K562 (cell line): ENCODE results near the gene IQCE. TPM values are rescaled to one million over a fixed set of nuclear protein-coding genes. Genes with fewer than 3 reads are reported as not detected.
A peak's percentile ranks its signal among the peaks of the same experiment; 100 is the strongest.

Experiments
- ATAC-seq: fragments of 200-7000 bp; cut with Tn5 transposase; 3 replicates; pipeline ENCODE4 v1.9.1; 2020; ENCODE audit warnings: moderate library complexity
- BruUV-seq: library from RNA; stranded (reverse); fragments of 400-500 nt; replicated peaks from 2 replicates; lab custom pipeline; 2021; lab: Mats Ljungman, UMichigan
- CTCF ChIA-PET: fragments of 300-600 bp; formaldehyde crosslinking; extraction: SDS; loops from one replicate; lab custom pipeline; 2021; ENCODE audit warnings: low intra/inter-chr PET ratio; lab: Yijun Ruan, JAX
- POLR2A ChIA-PET: fragments of 300-600, 350-650 bp; sonication (Branson Sonifier 250); formaldehyde crosslinking; extraction: SDS; loops from one replicate; lab custom pipeline; 2021; ENCODE audit warnings: antibody characterized with exemption, inconsistent platforms; lab: Yijun Ruan, JAX
- DNase-seq, 4 experiments: peaks; one replicate each; pipeline versions ENCODE4 v3.0.0 to v3.0.0-alpha.2; 2011 to 2018; ENCODE audit warnings: low spot score in 3 of 4, mixed read lengths in 3 of 4; ENCODE audit errors: extremely low read depth in 1 of 4
- FAIRE-seq: peaks from 2 replicates; lab custom pipeline; 2011; peaks lifted over from hg19 to GRCh38; lab: Jason Lieb, UNC
- H2AFZ ChIP-seq: 2 replicates; pipeline ENCODE4 v1.6.0; 2011; ENCODE audit warnings: low read depth, low read length, control low read depth, inconsistent platforms
- H3K27ac ChIP-seq: fragments of 200-600 bp; 3 replicates; pipeline ENCODE4 v1.8.0; 2011; ENCODE audit warnings: low read depth, mild to moderate bottlenecking, control low read depth, inconsistent platforms, low read length, moderate library complexity, mixed read lengths; ENCODE audit errors: extremely low read depth
- H3K27me3 ChIP-seq, 2 experiments: fragments of 300-600 bp in 1 of 2; 2 replicates in 1 of 2; 3 replicates in 1 of 2; pipeline versions ENCODE4 v1.6.0 to v1.8.0; 2011; ENCODE audit warnings: inconsistent platforms in 2 of 2, low read length in 2 of 2, mild to moderate bottlenecking in 1 of 2, mixed read lengths in 1 of 2, moderate library complexity in 1 of 2; ENCODE audit not compliant: control insufficient read depth in 2 of 2, insufficient read depth in 2 of 2
- H3K36me3 ChIP-seq: fragments of 300-600 bp; 3 replicates; pipeline ENCODE4 v1.8.0; 2011; ENCODE audit warnings: mild to moderate bottlenecking, low read length, inconsistent platforms; ENCODE audit not compliant: control insufficient read depth, insufficient read depth
- H3K4me1 ChIP-seq, 2 experiments: fragments of 200-600 bp in 1 of 2; replicated peaks in 1 of 2; 2 replicates in 1 of 2; 3 replicates in 1 of 2; pipeline versions ENCODE4 v1.5.1 to v1.8.0; 2011; ENCODE audit warnings: inconsistent platforms in 2 of 2, low read length in 2 of 2, mild to moderate bottlenecking in 1 of 2, mixed read lengths in 1 of 2, moderate library complexity in 1 of 2; ENCODE audit not compliant: control insufficient read depth in 2 of 2, insufficient read depth in 2 of 2
- H3K4me2 ChIP-seq: 2 replicates; pipeline ENCODE4 v1.6.1; 2011; ENCODE audit warnings: low read length, control low read depth, inconsistent platforms, mixed read lengths; ENCODE audit not compliant: insufficient read depth
- H3K4me3 ChIP-seq: fragments of 200-600 bp; sonication (generic), shearing (Covaris generic); 2 replicates; pipeline ENCODE4 v1.5.1; 2016; ENCODE audit warnings: control low read depth, inconsistent platforms
- H3K79me2 ChIP-seq: fragments of 200-600 bp; 3 replicates; pipeline ENCODE4 v1.8.0; 2011; ENCODE audit warnings: low read length, inconsistent platforms; ENCODE audit not compliant: control insufficient read depth, insufficient read depth
- H3K9ac ChIP-seq, 2 experiments: 2 replicates each; pipeline versions ENCODE4 v1.6.0 to v1.6.1; 2011; ENCODE audit warnings: low read depth in 2 of 2, low read length in 2 of 2, control low read depth in 1 of 2, inconsistent platforms in 1 of 2, mild to moderate bottlenecking in 1 of 2, mixed read lengths in 1 of 2; ENCODE audit not compliant: insufficient read depth in 1 of 2
- H3K9me1 ChIP-seq: one replicate; pipeline ENCODE4 v1.6.0; 2011; ENCODE audit warnings: inconsistent platforms, mild to moderate bottlenecking, low read length, moderate library complexity; ENCODE audit not compliant: control insufficient read depth, insufficient read depth
- H3K9me3 ChIP-seq: replicated peaks from 2 replicates; pipeline ENCODE4 v1.5.1; 2011; ENCODE audit warnings: low read depth, low read length, inconsistent platforms; ENCODE audit not compliant: control insufficient read depth, insufficient read depth
- H4K20me1 ChIP-seq: replicated peaks from 2 replicates; pipeline ENCODE4 v1.6.1; 2011; ENCODE audit warnings: low read length, inconsistent platforms, mixed read lengths; ENCODE audit not compliant: control insufficient read depth, insufficient read depth
- EGR1 ChIP-seq: fragments of 450-650 bp; conservative IDR thresholded peaks from 2 replicates; pipeline ENCODE4 v1.6.1; 2017; ENCODE audit warnings: mild to moderate bottlenecking
- HNRNPK ChIP-seq: fragments of 200-400 bp; formaldehyde crosslinking; IDR thresholded peaks from one replicate; pipeline ENCODE4 v1.6.1; 2018; ENCODE audit warnings: mild to moderate bottlenecking, low read depth, low read length; ENCODE audit not compliant: poor library complexity, severe bottlenecking
- KLF1 ChIP-seq: fragments of 450-650 bp; IDR thresholded peaks from 2 replicates; pipeline ENCODE4 v1.6.1; 2016; ENCODE audit warnings: missing genetic modification characterization, missing compliant biosample characterization
- MAX ChIP-seq: sonication (generic); formaldehyde crosslinking; IDR thresholded peaks from 2 replicates; pipeline ENCODE4 v1.9.0; 2022; ENCODE audit warnings: mild to moderate bottlenecking, missing genetic modification reagents
- MITF ChIP-seq: IDR thresholded peaks from 2 replicates; pipeline ENCODE4 v1.6.1; 2014; ENCODE audit warnings: antibody characterized with exemption
- PHF21A ChIP-seq: fragments of 450-650 bp; IDR thresholded peaks from 2 replicates; pipeline ENCODE4 v1.6.1; 2017; ENCODE audit warnings: low read depth, borderline replicate concordance
- POLR2AphosphoS5 ChIP-seq: IDR thresholded peaks from 2 replicates; pipeline ENCODE4 v1.6.1; 2011; ENCODE audit warnings: mild to moderate bottlenecking, low read depth, low read length, moderate library complexity; ENCODE audit not compliant: control insufficient read depth, insufficient read depth
- RBM34 ChIP-seq: fragments of 200-400 bp; formaldehyde crosslinking; IDR thresholded peaks from 2 replicates; pipeline ENCODE4 v1.6.1; 2018; ENCODE audit warnings: low read length, borderline replicate concordance; ENCODE audit not compliant: insufficient read depth
- SIN3B ChIP-seq: fragments of 450-650 bp; IDR thresholded peaks from 2 replicates; pipeline ENCODE4 v1.6.1; 2017; ENCODE audit warnings: low read depth, mild to moderate bottlenecking, moderate library complexity
- TFAM ChIP-seq: fragments of 250-450 bp; sonication (Bioruptor Pico); conservative IDR thresholded peaks from 2 replicates; pipeline ENCODE4 v1.5.0; 2021; ENCODE audit warnings: mild to moderate bottlenecking, moderate library complexity
- ZNF232 ChIP-seq: sonication (generic); formaldehyde crosslinking; IDR thresholded peaks from 2 replicates; pipeline ENCODE4 v1.8.0; 2022; ENCODE audit warnings: mild to moderate bottlenecking, missing genetic modification reagents
- ZNF316 ChIP-seq: fragments of 450-650 bp; IDR thresholded peaks from 2 replicates; pipeline ENCODE4 v1.6.1; 2016
- WGBS: fragments of 100-300 bp; shearing (Covaris generic); methylation state at CpG from one replicate; pipeline ENCODE4 v1.1.6; 2016; ENCODE audit warnings: low coverage, mixed read lengths; ENCODE audit not compliant: insufficient coverage; ENCODE audit errors: missing lambda C conversion rate; 5-methylcytosine and 5-hydroxymethylcytosine counted together
- in situ Hi-C: fragments of 300-500 bp; cut with MboI; formaldehyde crosslinking; loops from 4 replicates; pipeline ENCODE4 v1.15.0; 2018; ENCODE audit warnings: inconsistent platforms, mixed read lengths
- intact Hi-C: fragments of 100-400 bp; cut with micrococcal nuclease; formaldehyde crosslinking; loops from 2 replicates; pipeline ENCODE4 v1.14.2; 2022
- polyA plus RNA-seq, 8 experiments: library from polyadenylated mRNA; depleted of rRNA in 4 of 8; stranded (reverse) in 5 of 8; unstranded in 3 of 8; fragments of >200 nt; fragmentation: Nextera tagmentation in 2 of 8; fragmentation: Illumina TruSeq in 1 of 8; extraction: Ambion mirVana in 2 of 8; extraction: Trizol in 1 of 8; gene quantifications; 2 replicates each; pipeline versions ENCODE4 v1.2.1 to v1.2.3, GENCODE V29; 2011 to 2014; ENCODE audit warnings: inconsistent platforms in 1 of 8, missing spikeins in 1 of 8
- total RNA-seq, 7 experiments: library from RNA; depleted of rRNA in 6 of 7; stranded (reverse); fragments of >200 nt in 6 of 7; fragmentation: Illumina TruSeq in 2 of 7; extraction: Trizol in 2 of 7; gene quantifications; 2 replicates each; pipeline versions ENCODE4 v1.2.1 to v1.2.3, GENCODE V29; 2011 to 2021; ENCODE audit warnings: low replicate concordance in 1 of 7
- TF ChIP-seq, protein P1 (sequence below): sonication (generic); formaldehyde crosslinking; IDR thresholded peaks from 2 replicates; pipeline ENCODE4 v1.8.1; 2023; ENCODE audit warnings: mild to moderate bottlenecking, missing genetic modification reagents

Gene IQCE
- total and polyA plus RNA-seq, 9 of the 15 experiments (the other 6 are each of a cell fraction or from before 2014, with no cell fraction given), result 0.18 to 8.5 (median 4.2) TPM

DNA sequence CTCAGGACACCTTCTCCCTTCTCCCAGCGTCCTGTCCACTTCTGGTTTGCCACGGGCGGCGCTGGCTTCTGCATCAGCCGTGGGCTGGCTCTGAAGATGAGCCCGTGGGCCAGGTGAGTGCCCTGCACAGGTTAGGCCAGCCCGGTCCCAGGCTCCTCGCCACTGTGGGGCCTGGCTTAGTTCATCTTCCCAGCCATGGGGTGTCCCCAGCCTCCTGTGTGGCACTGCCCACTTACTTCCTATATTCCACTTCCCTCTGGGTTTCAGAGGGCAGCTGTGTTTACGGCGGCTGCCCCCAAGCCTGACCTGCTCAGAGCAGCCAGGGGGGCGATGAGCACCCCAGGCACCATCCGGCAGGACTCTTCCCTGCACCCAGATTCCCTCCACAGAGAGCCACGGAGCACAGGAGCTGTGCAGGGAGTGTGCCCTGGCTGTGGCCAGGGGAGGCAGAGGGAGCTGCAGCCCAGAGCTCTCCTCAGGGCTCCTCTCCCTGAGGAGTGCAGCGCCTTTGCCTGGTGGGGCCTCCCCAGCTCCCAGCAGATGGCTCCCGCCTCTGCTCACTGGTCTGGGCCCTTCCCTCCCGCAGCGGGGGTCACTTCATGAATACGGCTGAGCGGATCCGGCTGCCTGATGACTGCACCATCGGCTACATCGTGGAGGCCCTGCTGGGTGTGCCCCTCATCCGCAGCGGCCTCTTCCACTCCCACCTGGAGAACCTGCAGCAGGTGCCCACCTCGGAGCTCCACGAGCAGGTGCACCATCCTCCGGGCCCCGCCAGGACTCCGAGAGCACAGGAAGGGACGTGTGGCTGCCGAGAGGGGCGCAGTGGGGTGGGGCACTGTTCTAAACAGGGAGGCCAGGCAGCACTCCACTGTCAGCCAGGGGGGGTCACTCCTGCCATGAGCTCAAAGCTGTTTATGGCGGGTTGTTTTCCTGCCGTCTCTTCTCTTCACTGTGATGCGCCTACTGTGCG lies 32.8 kb upstream of the IQCE start (continued):
- TF ChIP-seq, protein P1, sequence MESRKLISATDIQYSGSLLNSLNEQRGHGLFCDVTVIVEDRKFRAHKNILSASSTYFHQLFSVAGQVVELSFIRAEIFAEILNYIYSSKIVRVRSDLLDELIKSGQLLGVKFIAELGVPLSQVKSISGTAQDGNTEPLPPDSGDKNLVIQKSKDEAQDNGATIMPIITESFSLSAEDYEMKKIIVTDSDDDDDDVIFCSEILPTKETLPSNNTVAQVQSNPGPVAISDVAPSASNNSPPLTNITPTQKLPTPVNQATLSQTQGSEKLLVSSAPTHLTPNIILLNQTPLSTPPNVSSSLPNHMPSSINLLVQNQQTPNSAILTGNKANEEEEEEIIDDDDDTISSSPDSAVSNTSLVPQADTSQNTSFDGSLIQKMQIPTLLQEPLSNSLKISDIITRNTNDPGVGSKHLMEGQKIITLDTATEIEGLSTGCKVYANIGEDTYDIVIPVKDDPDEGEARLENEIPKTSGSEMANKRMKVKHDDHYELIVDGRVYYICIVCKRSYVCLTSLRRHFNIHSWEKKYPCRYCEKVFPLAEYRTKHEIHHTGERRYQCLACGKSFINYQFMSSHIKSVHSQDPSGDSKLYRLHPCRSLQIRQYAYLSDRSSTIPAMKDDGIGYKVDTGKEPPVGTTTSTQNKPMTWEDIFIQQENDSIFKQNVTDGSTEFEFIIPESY (CRISPR knock-in tag), result peak; percentile 86; the same call in 1 of the 2 replicates
- TF ChIP-seq TFAM (CRISPR knock-in tag) (no peak), KLF1 (tag) (no peak)

- intact Hi-C loops, result no loop called here
- in situ Hi-C loops, result no loop called here
- Histone ChIP-seq H3K27me3 (peaks cover 0 to 8% of the 10 kb centered on the region in 2 experiments; a peak in 1 of 5 replicates), H3K4me1 (peaks cover 25 to 96% of the 10 kb centered on the region in 2 experiments), H3K9me1 (no peaks in the 10 kb centered on the region), H3K36me3 (no peaks in the 10 kb centered on the region), H2AFZ (no peak overlapping the region), H3K4me2 (no peak overlapping the region), H3K4me3 (no peak overlapping the region), H3K27ac (no peak overlapping the region), H3K9me3 (no peaks in the 10 kb centered on the region), H3K9ac (no peak overlapping the region), H3K79me2 (no peaks in the 10 kb centered on the region), H4K20me1 (no peaks in the 10 kb centered on the region; the same call in 1 of the 2 replicates)
- BruUV-seq, result no TSS peak
- 66% methylated on average over 28 of the region's 40 CpGs for WGBS
- ATAC-seq (no peak), FAIRE-seq (no peak), DNase-seq (no peak)
- ChIA-PET CTCF (interaction anchor here (1.2 kb wide), 1 partner anchor 154 kb away, joined by 4 read pairs; no protein-coding TSS in a partner anchor), POLR2A (interaction anchor here (1.0 to 1.9 kb wide), 3 partner anchors 8 to 16 kb away, joined by 3 to 4 read pairs (median 3); no protein-coding TSS in a partner anchor)
- TF ChIP-seq ZNF316, result no peak
- TF ChIP-seq MAX (CRISPR knock-in tag), result 0 out of 2 replicates have a peak, but pooled peaks have one; percentile 17
- TF ChIP-seq ZNF232, result no peak
- no peak for TF ChIP-seq MITF
- no peak for TF ChIP-seq SIN3B
- TF ChIP-seq RBM34, result no peak
- 0 out of 2 replicates have a peak, but pooled peaks have one; percentile 21 for TF ChIP-seq EGR1
- TF ChIP-seq PHF21A, result no peak
- no peak for TF ChIP-seq HNRNPK
- TF ChIP-seq POLR2AphosphoS5, result no peak
Observed at GRCh38 chr7:2526659-2527504, 31.9 kb upstream of the IQCE start.
